Upper lobe of left lung (tissue), 4 donors: ENCODE measurements around the gene WASF3.

Experiments
- EP300 ChIP-seq, 4 donors: sonication (generic); formaldehyde crosslinking; IDR thresholded peaks; one replicate each; pipeline ENCODE4 v1.5.1; 2017; ENCODE audit warnings: antibody characterized with exemption in 4 of 4, control low read depth in 2 of 4
- POLR2A ChIP-seq, 4 donors: fragments of 450-650 bp; IDR thresholded peaks; one replicate each; pipeline ENCODE4 v1.5.1; 2016 to 2017; ENCODE audit warnings: antibody characterized with exemption in 4 of 4, mild to moderate bottlenecking in 2 of 4
- POLR2AphosphoS5 ChIP-seq, 2 donors: sonication (generic); formaldehyde crosslinking; IDR thresholded peaks; one replicate each; pipeline ENCODE4 v1.5.1; 2017; ENCODE audit warnings: antibody characterized with exemption in 2 of 2
- TF ChIP-seq, protein P1 (sequence below), 6 experiments: fragments of 450-650 bp in 4 of 6; fragments of 200-600 bp in 2 of 6; sonication (generic) in 2 of 6; IDR thresholded peaks; one replicate each; pipeline ENCODE4 v1.5.1; 2016 to 2019; ENCODE audit warnings: antibody characterized with exemption in 6 of 6

DNA sequence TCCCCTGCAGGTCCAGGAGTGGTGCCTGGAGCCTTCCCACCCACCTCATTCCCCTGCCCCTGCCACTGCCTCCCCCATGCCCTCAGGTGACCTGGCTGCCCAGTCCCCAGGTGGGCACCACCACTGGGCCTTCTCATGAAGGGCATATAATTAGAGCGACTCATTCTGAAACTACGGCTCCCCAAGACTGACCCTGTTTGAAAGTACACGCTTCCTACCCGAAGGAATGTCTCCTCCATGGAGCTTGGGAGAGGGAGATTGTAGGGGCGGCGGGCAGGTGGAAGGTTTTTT lies 150.5 kb downstream of the WASF3 start:
- TF ChIP-seq, protein P1, sequence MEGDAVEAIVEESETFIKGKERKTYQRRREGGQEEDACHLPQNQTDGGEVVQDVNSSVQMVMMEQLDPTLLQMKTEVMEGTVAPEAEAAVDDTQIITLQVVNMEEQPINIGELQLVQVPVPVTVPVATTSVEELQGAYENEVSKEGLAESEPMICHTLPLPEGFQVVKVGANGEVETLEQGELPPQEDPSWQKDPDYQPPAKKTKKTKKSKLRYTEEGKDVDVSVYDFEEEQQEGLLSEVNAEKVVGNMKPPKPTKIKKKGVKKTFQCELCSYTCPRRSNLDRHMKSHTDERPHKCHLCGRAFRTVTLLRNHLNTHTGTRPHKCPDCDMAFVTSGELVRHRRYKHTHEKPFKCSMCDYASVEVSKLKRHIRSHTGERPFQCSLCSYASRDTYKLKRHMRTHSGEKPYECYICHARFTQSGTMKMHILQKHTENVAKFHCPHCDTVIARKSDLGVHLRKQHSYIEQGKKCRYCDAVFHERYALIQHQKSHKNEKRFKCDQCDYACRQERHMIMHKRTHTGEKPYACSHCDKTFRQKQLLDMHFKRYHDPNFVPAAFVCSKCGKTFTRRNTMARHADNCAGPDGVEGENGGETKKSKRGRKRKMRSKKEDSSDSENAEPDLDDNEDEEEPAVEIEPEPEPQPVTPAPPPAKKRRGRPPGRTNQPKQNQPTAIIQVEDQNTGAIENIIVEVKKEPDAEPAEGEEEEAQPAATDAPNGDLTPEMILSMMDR (IDR thresholded peaks at IDR 0.05), result no peak
- TF ChIP-seq POLR2A (IDR thresholded peaks at IDR 0.05), result no peak
- TF ChIP-seq POLR2AphosphoS5 (IDR thresholded peaks at IDR 0.05), result no peak
- no peak for TF ChIP-seq EP300 (IDR thresholded peaks at IDR 0.05)
